H1 (cell line): ENCODE data around the gene A3GALT2. TPM values are rescaled to one million over a fixed set of nuclear protein-coding genes. Genes with fewer than 3 reads are reported as not detected.

Experiments
- KDM4A ChIP-seq: IDR thresholded peaks from one replicate; pipeline ENCODE4 v1.7.1; 2012; ENCODE audit warnings: low read depth, mild to moderate bottlenecking, moderate library complexity, low read length, inconsistent platforms; ENCODE audit not compliant: severe bottlenecking
- KDM5A ChIP-seq: fragments of 200-600 bp; IDR thresholded peaks from 2 replicates; pipeline ENCODE4 v1.7.1; 2012; ENCODE audit warnings: mild to moderate bottlenecking, low read length, inconsistent platforms, mixed read lengths
- NRF1 ChIP-seq: IDR thresholded peaks from 2 replicates; pipeline ENCODE4 v1.6.1; 2011; ENCODE audit warnings: mild to moderate bottlenecking, low read depth, low read length, improper control_type of control experiment
- SUZ12 ChIP-seq: fragments of 200-600 bp; sonication (generic); IDR thresholded peaks from 2 replicates; pipeline ENCODE4 v1.6.1; 2012; ENCODE audit warnings: mild to moderate bottlenecking, inconsistent platforms, low read length, moderate library complexity, mixed read lengths
- TAF1 ChIP-seq: IDR thresholded peaks from 2 replicates; pipeline ENCODE4 v1.6.1; 2011; ENCODE audit warnings: mild to moderate bottlenecking, low read depth, low read length
- TAF7 ChIP-seq: optimal IDR thresholded peaks from 2 replicates; pipeline ENCODE3; 2011; ENCODE audit warnings: low read depth, mild to moderate bottlenecking, inconsistent platforms, low read length, moderate library complexity, borderline replicate concordance
- polyA plus RNA-seq, 7 experiments: library from polyadenylated mRNA; depleted of rRNA in 3 of 7; stranded (reverse) in 5 of 7; unstranded in 2 of 7; fragments of >200 nt in 5 of 7; fragments of 200-250 nt in 2 of 7; gene quantifications; 1 replicate in 5 of 7; 2 replicates in 1 of 7; 4 replicates in 1 of 7; pipeline versions ENCODE4 v1.2.1 to v1.2.3, GENCODE V29; 2011 to 2013; ENCODE audit warnings: missing spikeins in 2 of 7, mixed read lengths in 2 of 7
- total RNA-seq: library from RNA; stranded (reverse); fragmentation: NEBNext Ultra II Directional; extraction: Animal tissue kit (Norgen Biotek cat#: 25700); gene quantifications from 2 replicates; pipeline ENCODE4 v1.2.1, GENCODE V29; 2021

The A3GALT2 gene
- total and polyA plus RNA-seq, 2 of the 8 experiments (the other 6 are each of a cell fraction or from before 2014, with no cell fraction given) = not detected

- peak; percentile 2 for TF ChIP-seq TAF7
- TF ChIP-seq KDM5A = no peak
- peak; percentile 75 for TF ChIP-seq SUZ12
- TF ChIP-seq TAF1 = 0 out of 2 replicates have a peak, but pooled peaks have one; percentile 40
- peak; percentile 61 for TF ChIP-seq KDM4A
- TF ChIP-seq NRF1 = no peak
- TF ChIP-seq, all 59 proteins: peak for 8
Measured at GRCh38 chr1:33349778-33350610, 29.1 kb upstream of the A3GALT2 start (continued).
